Raji (cell line): ENCODE data around the gene OTOG.

ENCODE experiments used
- POLR2A ChIP-seq: IDR thresholded peaks from 2 replicates; pipeline ENCODE4 v1.6.1; 2011; ENCODE audit warnings: low read depth, low read length, control low read depth; ENCODE audit not compliant: insufficient read depth

OTOG gene

GRCh38 chr11:17593466-17594245 lies 46.6 kb downstream of the OTOG start:
- no peak for TF ChIP-seq POLR2A

- no peak for TF ChIP-seq POLR2A
These were observed 47.7 kb downstream of the OTOG start for GRCh38 chr11:17594686-17595192.

GRCh38 chr11:17595526-17596309 lies 48.7 kb downstream of the OTOG start:
- no peak for TF ChIP-seq POLR2A

GRCh38 chr11:17596310-17596669 lies 49.2 kb downstream of the OTOG start:
- TF ChIP-seq POLR2A: no peak

GRCh38 chr11:17596711-17597110 lies 49.7 kb downstream of the OTOG start:
- no peak for TF ChIP-seq POLR2A

GRCh38 chr11:17597770-17598169 lies 50.7 kb downstream of the OTOG start:
- no peak for TF ChIP-seq POLR2A

- no peak for TF ChIP-seq POLR2A
These were observed 51.8 kb downstream of the OTOG start for GRCh38 chr11:17598700-17599459.

- no peak for TF ChIP-seq POLR2A
These were observed 52.4 kb downstream of the OTOG start for GRCh38 chr11:17599460-17599925.

- TF ChIP-seq POLR2A: no peak
These were observed 53.5 kb downstream of the OTOG start for GRCh38 chr11:17600316-17601255.

- no peak for TF ChIP-seq POLR2A
These were observed 54.2 kb downstream of the OTOG start for GRCh38 chr11:17601256-17601671.

- TF ChIP-seq POLR2A: no peak
These were observed 54.6 kb downstream of the OTOG start for GRCh38 chr11:17601676-17602075.

- no peak for TF ChIP-seq POLR2A
These were observed 55.3 kb downstream of the OTOG start for GRCh38 chr11:17602105-17603001.
